Large intestine (tissue), 3 donors: ENCODE data around the gene LAMB3. TPM values are rescaled to one million over a fixed set of nuclear protein-coding genes. Genes with fewer than 3 reads are reported as not detected.

Experiments used
- DNase-seq, 2 donors: peaks; one replicate each; pipeline versions ENCODE4 v3.0.0 to v3.0.0-alpha.2; 2013
- H3K27ac ChIP-seq: one replicate; pipeline ENCODE4 v1.5.1; 2013; ENCODE audit warnings: low read length
- H3K27me3 ChIP-seq: 2 replicates; pipeline ENCODE4 v1.6.1; 2013; ENCODE audit warnings: low read length; ENCODE audit not compliant: control insufficient read depth, insufficient read depth
- H3K36me3 ChIP-seq: 2 replicates; pipeline ENCODE4 v1.6.1; 2013; ENCODE audit warnings: low read length; ENCODE audit not compliant: control insufficient read depth, insufficient read depth
- H3K4me1 ChIP-seq: one replicate; pipeline ENCODE4 v1.6.1; 2013; ENCODE audit warnings: low read length; ENCODE audit not compliant: control insufficient read depth, insufficient read depth
- H3K4me3 ChIP-seq: one replicate; pipeline ENCODE4 v1.5.1; 2013; ENCODE audit warnings: low read length
- H3K9me3 ChIP-seq: one replicate; pipeline ENCODE4 v1.6.1; 2013; ENCODE audit warnings: mild to moderate bottlenecking, low read depth, low read length, moderate library complexity; ENCODE audit not compliant: control insufficient read depth
- WGBS: methylation state at CpG from one replicate; pipeline ENCODE4 v1.1.5; 2013; ENCODE audit warnings: low lambda C conversion rate; ENCODE audit not compliant: insufficient coverage; 5-methylcytosine and 5-hydroxymethylcytosine counted together
- polyA plus RNA-seq: library from polyadenylated mRNA; unstranded; fragments of 120-200 nt; gene quantifications from one replicate; pipeline ENCODE4 v1.2.1, GENCODE V29; 2013

LAMB3 gene
- polyA plus RNA-seq, 1 donor, result 156 TPM

DNA sequence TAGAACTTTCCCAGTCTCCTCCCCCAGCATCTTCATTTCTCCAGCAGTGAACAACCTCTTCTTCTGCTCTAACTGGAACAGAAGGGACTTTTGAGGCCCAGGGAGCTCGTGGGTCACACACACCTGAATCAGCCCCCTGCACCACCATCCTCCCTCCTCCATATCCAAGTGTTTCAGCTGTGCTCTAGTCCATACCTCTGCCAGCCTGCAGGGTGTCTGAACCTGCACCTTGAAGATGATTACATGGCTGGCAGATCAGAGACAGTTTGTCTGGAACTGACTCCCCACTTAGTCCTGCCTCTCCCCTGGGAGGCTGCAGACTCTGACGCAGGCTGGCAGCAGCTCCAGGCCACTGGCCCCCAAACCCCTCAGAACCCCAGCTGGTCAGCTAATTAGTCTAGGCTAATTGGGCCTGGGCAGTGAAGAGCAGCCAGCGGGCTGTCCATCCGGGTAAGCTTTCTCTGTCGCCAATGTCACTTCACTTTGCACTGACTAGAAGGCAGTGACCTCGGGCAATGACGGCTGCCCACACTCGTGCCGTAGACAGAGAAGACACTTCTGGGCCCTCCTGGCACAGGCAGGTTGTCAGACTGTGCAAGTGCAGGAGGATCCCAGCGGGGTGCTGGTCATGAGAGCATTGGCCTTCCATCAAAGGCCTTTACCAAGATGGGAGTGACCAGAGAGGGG, 56.5 kb downstream of the LAMB3 start:
- no peaks in the 10 kb centered on the region for H3K36me3 ChIP-seq
- no peak overlapping the region for H3K4me3 ChIP-seq
- H3K27me3 ChIP-seq, result peaks cover 10% of the 10 kb centered on the region
- H3K9me3 ChIP-seq, result no peaks in the 10 kb centered on the region
- WGBS, result no CpG with 5 or more reads among the region's 10 CpGs
- no peak for DNase-seq
- no peaks in the 10 kb centered on the region for H3K4me1 ChIP-seq
- no peak overlapping the region for H3K27ac ChIP-seq

DNA sequence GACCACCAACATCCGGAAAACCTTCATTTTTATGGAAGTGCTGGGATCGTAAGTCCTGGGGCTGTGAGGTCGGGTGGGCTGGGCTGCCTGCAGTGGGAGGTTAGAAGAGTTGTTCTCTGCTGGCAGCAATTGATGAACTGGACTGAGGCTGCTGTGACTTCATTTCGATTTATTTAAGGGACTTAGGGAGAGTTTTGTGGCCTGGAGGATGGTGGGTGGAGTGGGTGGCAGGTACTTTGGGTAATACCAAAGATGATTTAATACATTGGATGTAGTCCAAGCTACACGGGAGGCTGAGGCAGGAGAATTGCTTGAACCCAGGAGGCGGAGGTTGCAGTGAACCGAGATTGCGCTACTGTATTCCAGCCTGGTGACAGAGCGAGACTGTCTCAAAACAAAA, 57.2 kb downstream of the LAMB3 start:
- Histone ChIP-seq H3K4me3 (no peak overlapping the region), H3K9me3 (no peaks in the 10 kb centered on the region), H3K36me3 (no peaks in the 10 kb centered on the region), H3K27me3 (peaks cover 10% of the 10 kb centered on the region), H3K27ac (no peak overlapping the region), H3K4me1 (no peaks in the 10 kb centered on the region)
- no peak for DNase-seq
- WGBS, result no CpG with 5 or more reads among the region's 9 CpGs

DNA sequence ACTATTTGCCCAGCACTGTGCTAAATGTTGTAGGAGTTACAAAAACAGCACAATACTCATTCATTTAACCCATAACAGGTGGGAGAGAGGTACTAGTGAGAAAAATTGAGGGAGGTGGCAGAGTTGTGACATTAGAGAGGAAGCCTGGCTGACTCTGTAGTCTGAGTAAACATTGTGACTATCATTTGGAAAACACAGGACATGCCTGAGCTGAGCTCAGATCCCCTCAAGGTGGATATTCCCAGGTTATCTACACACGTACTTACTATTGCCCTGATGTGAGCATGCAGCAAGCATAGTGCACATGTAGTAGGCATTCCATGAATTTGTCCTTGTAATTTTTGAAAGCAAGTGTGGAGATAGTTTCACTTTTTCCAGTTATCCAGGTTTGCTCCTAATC, 57.8 kb downstream of the LAMB3 start:
- no peaks in the 10 kb centered on the region for H3K36me3 ChIP-seq
- no peak overlapping the region for H3K27ac ChIP-seq
- peaks cover 7% of the 10 kb centered on the region for H3K27me3 ChIP-seq
- no peaks in the 10 kb centered on the region for H3K9me3 ChIP-seq
- no peak overlapping the region for H3K4me3 ChIP-seq
- WGBS, result no CpG with 5 or more reads among the region's 1 CpG
- no peaks in the 10 kb centered on the region for H3K4me1 ChIP-seq
- DNase-seq, result no peak

DNA sequence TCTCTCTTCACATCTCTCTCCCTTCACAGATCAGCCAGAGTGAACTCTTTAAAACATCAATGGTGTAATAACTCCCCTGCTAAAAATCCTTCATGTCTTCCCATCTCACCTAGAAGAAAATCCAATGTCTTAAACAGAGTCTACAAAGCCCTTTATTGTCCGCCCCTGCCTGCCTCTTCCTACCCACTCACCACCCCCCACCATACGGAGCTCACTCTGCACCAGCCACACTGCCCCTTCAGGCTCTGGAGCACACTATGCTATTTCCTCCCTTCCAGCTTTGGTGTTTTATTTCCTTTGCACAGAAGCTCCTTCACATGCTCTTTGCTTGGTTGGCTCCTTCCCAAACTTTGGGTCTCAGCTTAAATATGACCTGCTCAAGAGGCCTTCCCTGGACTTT, 58.5 kb downstream of the LAMB3 start:
- H3K27ac ChIP-seq, result no peak overlapping the region
- H3K4me3 ChIP-seq, result no peak overlapping the region
- no peaks in the 10 kb centered on the region for H3K36me3 ChIP-seq
- H3K4me1 ChIP-seq, result no peaks in the 10 kb centered on the region
- DNase-seq, result no peak
- peaks cover 7% of the 10 kb centered on the region for H3K27me3 ChIP-seq
- WGBS, result no CpG with 5 or more reads among the region's 2 CpGs
- H3K9me3 ChIP-seq, result no peaks in the 10 kb centered on the region

DNA sequence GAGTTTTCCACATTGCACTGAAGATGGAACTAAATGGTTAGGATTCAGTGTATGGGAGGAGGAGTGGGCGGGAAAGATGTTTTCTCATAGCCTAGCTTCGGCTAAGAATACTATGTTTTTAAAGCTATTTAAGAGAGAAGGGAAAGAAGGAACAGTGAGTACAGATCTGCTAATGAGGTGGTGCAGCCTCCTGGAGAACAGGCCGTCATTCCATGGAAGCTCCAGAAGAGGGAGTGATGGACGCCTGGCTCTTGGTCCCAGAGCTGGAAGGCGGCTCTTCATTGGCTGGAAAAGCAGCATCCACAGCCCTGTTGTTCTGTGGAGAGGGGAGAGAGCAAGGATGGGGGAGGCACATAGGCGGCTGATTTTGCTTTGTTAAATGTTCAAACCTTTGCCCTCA, 61.8 kb downstream of the LAMB3 start:
- 100% methylated on average over 2 of the region's 6 CpGs for WGBS
- Histone ChIP-seq H3K27ac (no peak overlapping the region), H3K4me1 (peaks cover 8% of the 10 kb centered on the region), H3K36me3 (no peaks in the 10 kb centered on the region), H3K9me3 (no peaks in the 10 kb centered on the region), H3K27me3 (peaks cover 12% of the 10 kb centered on the region), H3K4me3 (no peak overlapping the region)
- peak in 1 of 2 donors; percentile 11 for DNase-seq

DNA sequence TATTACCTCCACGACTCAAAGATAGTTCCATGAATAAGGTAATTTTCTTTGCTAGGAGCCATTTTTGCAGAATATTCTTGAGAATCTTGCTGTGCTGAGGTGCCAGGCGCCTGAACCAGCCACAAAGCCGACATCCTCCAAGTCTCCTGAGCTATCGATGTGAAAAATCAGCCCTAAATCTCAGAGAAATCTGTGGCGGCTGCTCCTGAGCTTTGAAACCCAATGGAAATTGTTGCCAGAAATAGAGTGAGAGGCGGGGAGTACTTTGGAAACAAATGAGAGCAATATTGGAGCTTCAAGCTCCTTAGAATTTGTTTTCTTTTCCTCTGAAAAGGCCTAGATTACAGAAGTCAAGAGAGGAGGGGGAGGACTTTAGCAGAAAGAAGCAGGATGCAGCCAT, 62.4 kb downstream of the LAMB3 start:
- Histone ChIP-seq H3K27me3 (peaks cover 17% of the 10 kb centered on the region), H3K9me3 (no peaks in the 10 kb centered on the region)

DNA sequence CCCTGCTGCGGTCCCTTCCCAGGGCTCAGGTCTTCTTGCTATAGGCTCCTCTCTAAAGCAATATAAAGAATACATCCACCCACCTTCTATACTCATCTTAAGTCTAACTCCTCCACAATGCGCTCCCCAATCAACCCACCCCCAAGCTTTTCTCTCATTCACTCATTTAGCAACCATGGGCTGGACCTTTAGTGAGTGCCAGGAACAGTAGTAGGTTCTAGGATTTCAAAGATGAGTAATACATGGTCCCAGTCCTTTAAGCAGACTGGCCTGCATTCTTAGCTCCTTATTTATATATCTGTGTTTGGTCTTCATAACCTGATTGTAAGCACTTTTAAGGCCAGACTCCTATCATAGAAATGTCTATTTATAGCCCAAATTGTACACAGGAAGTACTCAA, 62.8 kb downstream of the LAMB3 start:
- WGBS, result no CpG with 5 or more reads among the region's 2 CpGs
- Histone ChIP-seq H3K27me3 (peaks cover 20% of the 10 kb centered on the region), H3K27ac (no peak overlapping the region), H3K9me3 (no peaks in the 10 kb centered on the region), H3K4me1 (peaks cover 8% of the 10 kb centered on the region), H3K36me3 (no peaks in the 10 kb centered on the region), H3K4me3 (no peak overlapping the region)
- DNase-seq, result no peak

More for the DNA sequence above, 62.4 kb downstream of the LAMB3 start:
- Histone ChIP-seq H3K4me1 (peaks cover 8% of the 10 kb centered on the region), H3K27ac (no peak overlapping the region), H3K36me3 (no peaks in the 10 kb centered on the region), H3K4me3 (no peak overlapping the region)
- DNase-seq, result no peak
- WGBS, result 83% methylated on average over 4 of the region's 6 CpGs

DNA sequence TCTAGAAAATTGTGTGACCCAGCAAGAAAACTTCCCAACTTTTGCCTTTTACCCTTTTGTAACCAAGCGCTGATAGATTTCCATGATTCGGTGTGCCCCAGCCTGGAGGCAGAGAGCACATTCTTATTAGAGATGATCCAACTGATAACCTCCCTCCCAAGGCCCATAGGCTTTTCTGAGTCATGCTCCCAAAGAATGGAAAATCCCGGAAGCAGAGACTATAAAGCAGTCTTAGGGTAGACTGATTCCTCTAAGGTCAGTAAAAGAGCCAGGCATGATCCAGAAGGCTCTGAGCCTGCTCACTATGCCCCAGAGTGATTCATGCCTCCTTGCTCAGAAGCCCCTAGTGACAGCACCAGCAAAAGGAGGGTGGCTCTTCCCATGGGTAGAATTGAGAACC, 64.4 kb downstream of the LAMB3 start:
- Histone ChIP-seq H3K27me3 (peaks cover 36% of the 10 kb centered on the region), H3K27ac (no peak overlapping the region), H3K4me1 (peaks cover 8% of the 10 kb centered on the region), H3K9me3 (no peaks in the 10 kb centered on the region), H3K4me3 (no peak overlapping the region), H3K36me3 (no peaks in the 10 kb centered on the region)
- WGBS, result no CpG with 5 or more reads among the region's 3 CpGs
- no peak for DNase-seq

DNA sequence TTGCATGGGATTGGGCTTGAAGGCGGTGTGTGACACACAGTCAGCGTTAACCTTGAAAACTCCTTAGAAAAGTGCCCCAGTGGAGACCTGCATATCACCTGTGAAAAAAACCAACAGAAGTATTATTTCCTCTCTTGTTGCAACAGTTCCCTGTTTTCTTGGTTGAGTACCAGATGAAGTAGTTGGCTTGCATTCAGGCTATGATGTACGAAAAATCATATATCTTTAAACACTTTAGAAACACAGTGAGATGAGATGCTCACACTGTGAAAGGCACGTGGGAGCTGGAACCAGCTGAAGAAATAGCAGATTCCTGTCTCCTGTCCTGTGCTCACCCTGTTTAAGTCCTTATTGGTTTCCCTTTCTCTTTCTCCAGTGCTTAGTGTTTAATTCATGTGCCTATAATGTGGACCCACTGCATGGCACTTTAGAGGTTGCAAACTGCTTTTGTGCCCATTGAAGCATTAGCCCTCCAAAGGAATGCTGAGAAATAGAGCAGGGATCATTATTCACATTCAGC, 65.9 kb downstream of the LAMB3 start:
- whole genome bisulfite sequencing, result no CpG with 5 or more reads among the region's 4 CpGs
- H3K27me3 ChIP-seq, result peaks cover 48% of the 10 kb centered on the region
- no peak overlapping the region for H3K4me3 ChIP-seq
- DNase-seq, result no peak
- no peak overlapping the region for H3K27ac ChIP-seq
- no peaks in the 10 kb centered on the region for H3K36me3 ChIP-seq
- H3K9me3 ChIP-seq, result no peaks in the 10 kb centered on the region
- H3K4me1 ChIP-seq, result peaks cover 8% of the 10 kb centered on the region

DNA sequence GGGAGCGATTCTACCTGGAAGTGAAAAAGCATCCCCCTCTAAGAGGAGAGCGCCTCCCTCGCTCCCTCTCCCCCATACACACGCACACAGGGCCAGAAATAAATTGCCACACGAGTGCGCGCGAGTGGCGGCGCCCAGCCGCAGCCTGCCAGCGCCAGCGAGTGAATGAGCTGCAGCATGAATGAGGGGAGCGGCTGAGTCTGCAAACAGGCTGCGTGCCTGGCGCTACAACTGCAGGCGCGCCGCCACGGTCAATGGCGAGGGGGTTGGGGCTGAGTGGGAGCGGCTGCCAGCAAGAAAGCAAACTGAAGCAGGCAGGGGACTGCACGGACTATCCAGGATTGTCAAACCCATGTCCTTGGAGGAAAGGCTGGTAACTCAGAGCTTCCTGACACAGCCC, 66.6 kb downstream of the LAMB3 start:
- Histone ChIP-seq H3K36me3 (no peaks in the 10 kb centered on the region), H3K4me3 (no peak overlapping the region), H3K4me1 (peaks cover 8% of the 10 kb centered on the region), H3K27ac (no peak overlapping the region), H3K9me3 (no peaks in the 10 kb centered on the region), H3K27me3 (peaks cover 48% of the 10 kb centered on the region)
- DNase-seq, result peak; percentile 47 to 68
- WGBS, result no CpG with 5 or more reads among the region's 23 CpGs

DNA sequence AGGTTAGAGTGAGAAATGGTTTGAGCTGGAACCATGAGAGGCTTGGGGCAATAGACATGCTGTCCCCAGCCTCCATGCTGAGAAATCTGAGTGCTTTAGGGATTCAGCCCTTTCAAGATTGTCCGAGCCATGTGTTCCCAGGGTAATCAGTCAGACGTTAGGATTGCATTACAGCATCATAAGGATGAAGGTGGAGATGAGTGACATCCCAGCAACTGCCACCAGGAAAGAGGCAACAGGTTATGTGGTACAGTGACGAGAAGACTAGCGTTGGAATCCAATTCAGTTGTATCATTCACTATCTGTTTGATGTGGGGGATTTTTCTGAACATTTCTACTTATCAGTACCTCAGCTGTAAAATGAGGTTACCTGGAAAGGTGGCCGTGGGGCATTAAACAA, 67.0 kb downstream of the LAMB3 start:
- Histone ChIP-seq H3K36me3 (no peaks in the 10 kb centered on the region), H3K27ac (no peak overlapping the region), H3K4me3 (no peak overlapping the region), H3K4me1 (peaks cover 8% of the 10 kb centered on the region), H3K9me3 (no peaks in the 10 kb centered on the region), H3K27me3 (peaks cover 48% of the 10 kb centered on the region)
- DNase-seq, result no peak
- no CpG with 5 or more reads among the region's 5 CpGs for WGBS
